Left renal cortex interstitium (tissue), 4 donors: ENCODE data around the gene MIGA2. TPM values are rescaled to one million over a fixed set of nuclear protein-coding genes. Genes with fewer than 3 reads are reported as not detected.
"Not testable (repeated sequence)": the region's sequence is repeated elsewhere in the genome, so short reads cannot be mapped to it uniquely, and the experiment has no call there.

ENCODE experiments used
- DNase-seq, 4 donors: peaks; one replicate each; pipeline ENCODE4 v3.0.0-alpha.2; 2013; ENCODE audit warnings: low read depth in 4 of 4, low spot score in 2 of 4, missing footprints in 1 of 4
- polyA plus RNA-seq, 4 donors: library from polyadenylated mRNA; unstranded; fragments of 120-200 nt; gene quantifications; one replicate each; pipeline ENCODE4 v1.2.1, GENCODE V29; 2013; ENCODE audit not compliant: insufficient read length in 4 of 4

MIGA2 gene
- polyA plus RNA-seq, 4 donors, result 14.7 to 32.1 (median 24.2) TPM

DNA sequence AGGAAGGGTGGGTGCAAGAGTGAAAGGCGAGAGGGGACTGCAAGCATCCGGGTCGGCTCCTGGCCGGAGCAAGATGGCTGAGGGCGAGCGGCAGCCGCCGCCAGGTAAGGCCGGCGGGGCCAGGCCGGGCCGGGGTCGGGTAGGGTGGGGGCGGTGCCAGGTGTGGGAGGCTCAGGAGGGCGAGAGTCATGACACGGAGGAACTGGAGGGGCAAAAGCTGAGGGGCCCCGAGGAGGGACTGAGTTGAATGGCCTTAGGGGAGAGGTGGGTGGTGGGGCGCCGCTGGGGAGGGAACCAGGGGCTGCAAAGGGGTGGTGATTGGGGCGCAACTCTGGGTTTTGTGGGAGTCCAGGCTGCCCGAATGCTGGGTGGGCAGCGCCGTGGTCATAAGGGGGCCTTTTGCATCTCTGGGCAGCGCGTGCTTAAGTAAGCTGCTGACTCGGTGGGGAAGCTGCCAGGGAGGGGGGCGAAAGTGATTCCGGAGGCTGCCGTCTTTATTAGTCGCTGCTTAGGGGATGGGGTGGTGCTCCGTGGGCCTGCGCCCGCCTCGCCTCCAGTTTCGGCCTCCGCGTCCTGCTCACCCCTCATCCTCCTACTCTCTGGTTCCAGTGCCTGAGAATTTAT, 75.2 kb downstream of the MIGA2 start:
- DNase-seq, result no peak

DNA sequence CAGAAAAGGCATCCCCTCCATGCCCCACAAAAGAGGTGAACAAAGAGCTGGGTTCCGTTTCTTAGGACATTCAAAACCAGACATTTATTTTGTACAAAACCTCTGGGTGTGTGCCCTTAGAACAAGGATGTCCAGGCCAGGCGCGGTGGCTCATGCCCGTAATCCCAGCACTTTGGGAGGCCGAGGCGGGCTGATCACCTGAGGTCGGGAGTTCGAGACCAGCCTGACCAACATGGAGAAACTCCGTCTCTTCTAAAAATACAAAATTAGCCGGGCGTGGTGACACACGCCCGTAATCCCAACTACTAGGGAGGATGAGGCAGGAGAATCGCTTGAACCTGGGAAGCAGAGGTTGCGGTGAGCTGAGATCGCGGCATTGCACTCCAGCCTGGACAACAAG, 76.1 kb downstream of the MIGA2 start:
- not testable (repeated sequence) for DNase-seq

DNA sequence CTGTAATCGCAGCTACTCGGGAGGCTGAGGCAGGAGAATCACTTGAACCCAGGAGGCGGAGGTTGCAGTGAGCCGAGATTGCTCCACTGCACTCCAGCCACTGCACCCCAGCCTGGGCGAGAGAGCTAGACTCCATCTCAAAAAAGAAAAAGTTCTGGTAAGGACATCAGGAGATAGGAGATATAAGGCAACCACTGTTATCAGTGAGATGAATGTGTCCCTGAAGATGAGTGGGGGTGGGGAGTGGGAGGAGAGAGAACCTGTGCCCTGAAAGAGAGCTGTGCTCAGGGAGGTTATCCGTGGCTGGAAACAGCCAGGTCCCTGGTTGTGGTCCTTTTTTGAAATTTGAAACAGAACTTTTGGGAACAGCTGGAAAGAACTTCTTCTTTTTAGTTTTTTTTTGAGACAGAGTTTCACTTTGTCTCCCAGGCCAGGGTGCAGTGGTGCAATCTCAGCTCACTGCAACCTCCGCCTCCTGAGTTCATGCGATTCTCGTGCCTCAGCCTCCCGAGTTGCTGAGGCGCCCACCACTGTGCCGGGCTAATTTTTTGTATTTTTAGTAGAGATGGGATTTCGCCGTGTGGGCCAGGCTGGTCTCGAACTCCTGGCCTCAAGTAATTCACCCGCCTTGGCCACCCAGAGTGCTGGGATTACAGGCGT, 77.3 kb downstream of the MIGA2 start:
- no peak for DNase-seq

DNA sequence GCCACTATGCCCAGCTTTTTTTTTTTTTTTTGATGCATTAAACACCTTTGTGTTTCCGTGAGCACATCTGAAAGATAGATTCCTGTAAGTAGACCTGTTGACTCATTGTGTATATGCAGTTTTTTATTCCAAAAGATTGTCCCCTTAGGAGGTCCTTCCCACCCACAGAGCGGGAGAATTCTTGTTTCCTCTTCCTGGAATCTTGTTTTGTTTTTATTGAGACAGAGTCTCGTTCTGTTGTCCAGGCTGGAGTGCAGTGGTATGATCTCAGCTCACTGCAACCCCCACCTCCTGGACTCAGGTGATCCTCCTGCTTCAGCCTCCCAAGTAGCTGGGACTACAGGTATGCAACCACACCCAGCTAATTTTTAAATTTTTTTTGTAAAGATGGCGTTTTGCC, 82.4 kb downstream of the MIGA2 start:
- no peak for DNase-seq

DNA sequence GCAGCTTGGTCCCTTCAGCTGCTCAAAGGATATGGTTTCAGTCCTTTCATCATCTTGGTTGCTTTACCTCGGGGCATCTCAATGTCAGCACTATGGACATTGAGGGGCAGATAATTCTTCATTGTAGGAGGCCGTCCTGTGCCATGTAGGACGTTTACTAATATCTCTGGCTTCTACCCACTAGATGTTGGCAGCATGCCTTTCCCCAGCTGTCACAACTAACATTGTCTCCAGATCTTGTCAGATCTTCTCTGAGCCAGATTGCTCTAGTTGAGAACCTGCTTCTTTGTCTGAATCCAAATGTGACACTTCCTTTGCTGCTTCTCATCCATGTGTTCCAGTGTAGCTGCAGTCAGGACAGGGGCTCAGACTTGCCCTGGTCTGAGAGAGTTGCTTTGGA, 85.1 kb downstream of the MIGA2 start:
- DNase-seq, result no peak

Other genes with a start within 250 kb of the MIGA2 start
- gene TBC1D13, start 249.4 kb upstream of the MIGA2 start, polyA plus RNA-seq, result 10 to 100 TPM; 35.4 to 41.7 (median 37.4) TPM
- gene ENDOG, start 218.1 kb upstream of the MIGA2 start, polyA plus RNA-seq, result 10 to 100 TPM in 2 of 4 donors, 1 to 10 TPM in 2; 6.8 to 16.4 (median 12.6) TPM
- 10 to 100 TPM; 31.8 to 52.4 (median 40.3) TPM for gene SPOUT1, start 206.8 kb upstream of the MIGA2 start, polyA plus RNA-seq
- 10 to 100 TPM; 17.0 to 31.0 (median 25.5) TPM for gene KYAT1, start 154.7 kb upstream of the MIGA2 start, polyA plus RNA-seq
- gene LRRC8A, start 154.5 kb upstream of the MIGA2 start, polyA plus RNA-seq, result 10 to 100 TPM; 26.8 to 34.8 (median 30.8) TPM
- gene PHYHD1, start 115.6 kb upstream of the MIGA2 start, polyA plus RNA-seq, result 10 to 100 TPM; 55.6 to 69.5 (median 62.4) TPM
- 10 to 100 TPM; 14.4 to 20.0 (median 16.8) TPM for gene DOLK, start 89.0 kb upstream of the MIGA2 start, polyA plus RNA-seq
- 10 to 100 TPM; 35.2 to 60.5 (median 47.4) TPM for gene NUP188, start 88.9 kb upstream of the MIGA2 start, polyA plus RNA-seq
- gene SH3GLB2, start 8.3 kb upstream of the MIGA2 start, polyA plus RNA-seq, result 100 to 1,000 TPM; 102 to 194 (median 137) TPM
- 10 to 100 TPM; 19.1 to 25.4 (median 21.9) TPM for gene DOLPP1, start 44.5 kb downstream of the MIGA2 start, polyA plus RNA-seq
- gene CRAT, start 74.2 kb downstream of the MIGA2 start, polyA plus RNA-seq, result 10 to 100 TPM; 37.4 to 48.2 (median 43.3) TPM
- gene PTPA, start 74.8 kb downstream of the MIGA2 start, polyA plus RNA-seq, result 100 to 1,000 TPM; 112 to 138 (median 123) TPM
- gene IER5L, start 141.6 kb downstream of the MIGA2 start, polyA plus RNA-seq, result 10 to 100 TPM in 3 of 4 donors, 1 to 10 TPM in 1; 9.7 to 20.7 (median 13.6) TPM